ENCODE results near the gene TET3. TPM values are rescaled to one million over a fixed set of nuclear protein-coding genes. Genes with fewer than 3 reads are reported as not detected.

Gene TET3
- total RNA-seq, 1 donor from 2014 or later: 32.2 TPM

DNA sequence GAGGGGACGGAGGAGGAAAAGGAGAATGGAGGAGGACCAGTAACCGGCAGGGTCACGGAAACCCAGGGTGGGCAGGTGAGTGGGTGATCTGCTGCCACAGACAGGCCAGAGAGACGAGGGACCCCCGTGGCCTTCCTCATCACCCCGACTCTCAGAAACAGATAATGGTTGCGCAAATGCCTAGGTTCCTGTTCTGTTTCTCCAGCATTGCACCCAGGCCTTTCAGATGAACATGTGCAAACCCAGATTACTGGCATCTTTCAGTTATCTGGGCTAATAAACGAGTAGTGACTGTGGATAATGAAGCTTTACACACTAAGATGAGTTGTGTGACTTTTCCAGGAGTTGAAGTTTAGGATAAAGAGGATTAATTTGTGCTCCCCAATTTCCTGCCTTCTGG lies 46.5 kb downstream of the TET3 start:
- TF ChIP-seq, protein P1, sequence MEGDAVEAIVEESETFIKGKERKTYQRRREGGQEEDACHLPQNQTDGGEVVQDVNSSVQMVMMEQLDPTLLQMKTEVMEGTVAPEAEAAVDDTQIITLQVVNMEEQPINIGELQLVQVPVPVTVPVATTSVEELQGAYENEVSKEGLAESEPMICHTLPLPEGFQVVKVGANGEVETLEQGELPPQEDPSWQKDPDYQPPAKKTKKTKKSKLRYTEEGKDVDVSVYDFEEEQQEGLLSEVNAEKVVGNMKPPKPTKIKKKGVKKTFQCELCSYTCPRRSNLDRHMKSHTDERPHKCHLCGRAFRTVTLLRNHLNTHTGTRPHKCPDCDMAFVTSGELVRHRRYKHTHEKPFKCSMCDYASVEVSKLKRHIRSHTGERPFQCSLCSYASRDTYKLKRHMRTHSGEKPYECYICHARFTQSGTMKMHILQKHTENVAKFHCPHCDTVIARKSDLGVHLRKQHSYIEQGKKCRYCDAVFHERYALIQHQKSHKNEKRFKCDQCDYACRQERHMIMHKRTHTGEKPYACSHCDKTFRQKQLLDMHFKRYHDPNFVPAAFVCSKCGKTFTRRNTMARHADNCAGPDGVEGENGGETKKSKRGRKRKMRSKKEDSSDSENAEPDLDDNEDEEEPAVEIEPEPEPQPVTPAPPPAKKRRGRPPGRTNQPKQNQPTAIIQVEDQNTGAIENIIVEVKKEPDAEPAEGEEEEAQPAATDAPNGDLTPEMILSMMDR (IDR thresholded peaks at IDR 0.05): no peak
- no peaks in the 10 kb centered on the region for H3K27me3 Mint-ChIP-seq (ENCODE audit: low read depth)
- H3K4me1 Mint-ChIP-seq (ENCODE audit: low read depth): peaks cover 21% of the 10 kb centered on the region
- no peak for DNase-seq (ENCODE audit: low spot score)
- no peak overlapping the region for H3K4me3 Mint-ChIP-seq (ENCODE audit: unreplicated experiment)
- no peak overlapping the region for H3K27ac Mint-ChIP-seq (ENCODE audit: unreplicated experiment)
- no peaks in the 10 kb centered on the region for H3K36me3 Mint-ChIP-seq (ENCODE audit: low read depth)
- peaks cover 2% of the 10 kb centered on the region for H3K9me3 Mint-ChIP-seq (ENCODE audit: low read depth)

DNA sequence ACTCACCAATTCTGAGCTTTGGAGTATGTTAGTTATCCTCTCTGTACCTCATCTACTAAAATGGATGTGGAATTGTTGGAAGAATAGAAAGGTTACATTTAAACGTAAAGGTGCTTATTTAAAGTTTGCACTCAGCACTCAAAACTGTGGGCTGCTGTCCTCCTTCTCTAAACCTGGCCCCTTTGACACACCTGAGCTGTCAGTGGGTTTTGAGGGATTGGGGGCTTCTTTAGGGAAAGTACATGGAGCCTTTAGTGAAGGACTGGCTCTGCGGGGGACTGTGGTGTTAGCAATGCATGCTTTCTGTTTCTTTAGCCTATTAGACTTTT lies 47.2 kb downstream of the TET3 start:
- H3K4me3 Mint-ChIP-seq (ENCODE audit: unreplicated experiment): no peak overlapping the region
- H3K27ac Mint-ChIP-seq (ENCODE audit: unreplicated experiment): no peak overlapping the region
- TF ChIP-seq, protein P1 (IDR thresholded peaks at IDR 0.05): no peak

DNA sequence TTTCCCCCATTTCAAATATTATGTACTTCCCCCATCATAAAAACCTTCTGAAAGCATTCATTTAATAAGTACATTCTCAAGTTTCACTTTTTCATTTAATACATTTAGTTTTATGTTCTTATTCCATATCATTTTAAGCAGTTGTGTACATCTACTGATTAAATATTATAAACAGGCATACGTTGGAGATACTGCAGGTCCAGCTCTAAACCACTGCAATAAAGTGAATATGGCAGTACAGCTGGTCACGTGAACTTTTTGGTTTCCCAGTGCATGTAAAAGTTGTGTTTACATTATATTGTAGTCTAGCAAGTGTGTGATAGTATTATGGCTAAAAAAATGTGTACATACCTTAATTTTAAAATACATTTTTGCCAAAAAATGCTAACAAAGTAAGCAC lies 48.7 kb downstream of the TET3 start:
- TF ChIP-seq, protein P1 (IDR thresholded peaks at IDR 0.05): no peak
- Mint-ChIP-seq H3K4me3 (ENCODE audit: unreplicated experiment) (no peak overlapping the region), H3K36me3 (ENCODE audit: low read depth) (no peaks in the 10 kb centered on the region), H3K27me3 (ENCODE audit: low read depth) (no peaks in the 10 kb centered on the region), H3K4me1 (ENCODE audit: low read depth) (peaks cover 42% of the 10 kb centered on the region), H3K27ac (ENCODE audit: unreplicated experiment) (no peak overlapping the region), H3K9me3 (ENCODE audit: low read depth) (peaks cover under 1% of the 10 kb centered on the region)
- no peak for DNase-seq (ENCODE audit: low spot score)

More for the DNA sequence above, 47.2 kb downstream of the TET3 start:
- peaks cover 2% of the 10 kb centered on the region for H3K9me3 Mint-ChIP-seq (ENCODE audit: low read depth)
- DNase-seq (ENCODE audit: low spot score): no peak
- no peaks in the 10 kb centered on the region for H3K27me3 Mint-ChIP-seq (ENCODE audit: low read depth)
- peaks cover 28% of the 10 kb centered on the region for H3K4me1 Mint-ChIP-seq (ENCODE audit: low read depth)
- no peaks in the 10 kb centered on the region for H3K36me3 Mint-ChIP-seq (ENCODE audit: low read depth)

Other genes with a start within 250 kb of the TET3 start
- 13.6 to 20.5 TPM (median 14.2 TPM) in 3 replicates for gene TPRKB, start 247.6 kb upstream of the TET3 start, total RNA-seq
- gene DUSP11, start 204.8 kb upstream of the TET3 start, total RNA-seq: 21.5 to 30.2 TPM (median 22.9 TPM) in 3 replicates
- gene C2orf78, start 200.7 kb upstream of the TET3 start, total RNA-seq: not detected in 3 replicates
- gene STAMBP, start 155.9 kb upstream of the TET3 start, total RNA-seq: 29.3 to 32.6 TPM (median 32.1 TPM) in 3 replicates
- gene ACTG2, start 91.9 kb upstream of the TET3 start, total RNA-seq: 173 to 1,480 TPM (median 1,439 TPM) in 3 replicates
- gene DGUOK, start 58.0 kb upstream of the TET3 start, total RNA-seq: 58.1 to 60.8 TPM (median 58.9 TPM) in 3 replicates
- 27.4 to 46.4 TPM (median 27.8 TPM) in 3 replicates for gene BOLA3, start 163.0 kb downstream of the TET3 start, total RNA-seq
- gene MOB1A, start 194.0 kb downstream of the TET3 start, total RNA-seq: 78.3 to 96.1 TPM (median 81.0 TPM) in 3 replicates
- gene MTHFD2, start 213.7 kb downstream of the TET3 start, total RNA-seq: 74.0 to 366 TPM (median 363 TPM) in 3 replicates